Stimulated activated CD4-positive, alpha-beta T cell treated with anti-CD3 and anti-CD28 coated beads, Interleukin-4, amount 100 ng/mL, for 1 hour (primary cell): ENCODE results near the gene UGT1A5.
"Not testable (repeated sequence)": the region's sequence is repeated elsewhere in the genome, so short reads cannot be mapped to it uniquely, and the experiment has no call there.

Experiments
- DNase-seq: peaks from one replicate; pipeline ENCODE4 v3.0.0-alpha.2; 2020

The UGT1A5 gene

DNA sequence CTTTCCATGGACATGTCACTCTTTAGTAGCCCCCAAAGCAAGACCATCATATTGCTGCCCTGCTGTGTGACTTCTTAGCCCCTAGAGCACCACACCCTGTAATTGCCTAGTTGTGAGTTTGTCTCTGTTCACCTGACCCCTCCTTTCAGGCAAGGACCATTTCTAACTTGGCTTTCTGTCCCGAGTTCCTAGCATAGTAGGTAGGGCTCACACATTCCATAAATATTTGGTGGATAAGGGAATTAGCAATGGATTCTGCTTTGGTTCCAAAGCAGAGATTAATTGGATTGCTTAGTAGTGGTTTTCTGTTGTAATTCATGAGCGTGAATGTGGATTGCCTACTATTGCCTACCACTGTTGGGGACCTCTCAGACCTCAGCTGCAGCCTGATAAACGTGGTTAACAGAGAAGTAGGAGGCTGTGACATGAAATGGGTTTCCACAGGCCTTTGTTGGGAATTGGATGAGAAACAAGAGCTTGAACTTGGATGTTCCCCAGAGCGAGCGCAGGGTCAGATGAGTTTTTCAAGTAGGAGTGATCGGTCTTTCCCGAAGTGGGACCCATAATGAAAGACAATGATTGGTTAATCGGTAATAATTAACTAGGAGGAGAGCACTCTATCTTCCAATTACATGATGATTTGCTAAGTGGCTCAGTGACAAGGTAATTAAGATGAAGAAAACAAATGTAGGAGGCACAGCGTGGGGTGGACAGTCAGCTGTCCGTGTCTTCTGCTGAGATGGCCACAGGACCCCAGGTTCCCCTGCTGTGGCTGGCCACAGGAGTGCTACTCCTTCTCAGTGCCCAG lies 34.0 kb downstream of the UGT1A5 start:
- DNase-seq: no peak

DNA sequence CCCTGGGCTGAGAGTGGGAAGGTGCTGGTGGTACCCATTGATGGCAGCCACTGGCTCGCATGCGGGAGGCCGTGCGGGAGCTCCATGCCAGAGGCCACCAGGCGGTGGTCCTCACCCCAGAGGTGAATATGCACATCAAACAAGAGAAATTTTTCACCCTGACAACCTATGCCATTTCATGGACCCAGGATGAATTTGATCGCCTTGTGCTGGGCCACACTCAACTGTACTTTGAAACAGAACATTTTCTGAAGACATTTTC lies 34.5 kb downstream of the UGT1A5 start:
- no peak for DNase-seq

DNA sequence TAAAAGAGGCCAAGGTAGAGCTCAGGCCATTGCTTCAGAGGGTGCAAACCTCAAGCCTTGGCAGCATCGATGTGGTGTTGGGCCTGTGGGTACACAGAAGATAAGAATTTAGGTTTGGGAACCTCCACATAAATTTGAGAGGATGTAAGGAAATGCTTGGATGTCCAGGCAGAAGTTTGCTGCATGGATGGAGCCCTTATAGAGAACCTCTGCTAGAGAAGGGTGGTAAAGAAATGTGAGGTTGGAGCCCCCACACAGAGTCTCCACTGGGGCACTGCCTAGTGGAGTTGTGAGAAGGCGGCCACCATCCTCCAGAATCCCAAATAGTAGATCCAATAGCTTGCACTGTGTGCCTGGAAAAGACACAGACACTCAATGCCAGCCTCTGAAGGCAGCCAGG lies 38.0 kb downstream of the UGT1A5 start:
- DNase-seq: not testable (repeated sequence)

DNA sequence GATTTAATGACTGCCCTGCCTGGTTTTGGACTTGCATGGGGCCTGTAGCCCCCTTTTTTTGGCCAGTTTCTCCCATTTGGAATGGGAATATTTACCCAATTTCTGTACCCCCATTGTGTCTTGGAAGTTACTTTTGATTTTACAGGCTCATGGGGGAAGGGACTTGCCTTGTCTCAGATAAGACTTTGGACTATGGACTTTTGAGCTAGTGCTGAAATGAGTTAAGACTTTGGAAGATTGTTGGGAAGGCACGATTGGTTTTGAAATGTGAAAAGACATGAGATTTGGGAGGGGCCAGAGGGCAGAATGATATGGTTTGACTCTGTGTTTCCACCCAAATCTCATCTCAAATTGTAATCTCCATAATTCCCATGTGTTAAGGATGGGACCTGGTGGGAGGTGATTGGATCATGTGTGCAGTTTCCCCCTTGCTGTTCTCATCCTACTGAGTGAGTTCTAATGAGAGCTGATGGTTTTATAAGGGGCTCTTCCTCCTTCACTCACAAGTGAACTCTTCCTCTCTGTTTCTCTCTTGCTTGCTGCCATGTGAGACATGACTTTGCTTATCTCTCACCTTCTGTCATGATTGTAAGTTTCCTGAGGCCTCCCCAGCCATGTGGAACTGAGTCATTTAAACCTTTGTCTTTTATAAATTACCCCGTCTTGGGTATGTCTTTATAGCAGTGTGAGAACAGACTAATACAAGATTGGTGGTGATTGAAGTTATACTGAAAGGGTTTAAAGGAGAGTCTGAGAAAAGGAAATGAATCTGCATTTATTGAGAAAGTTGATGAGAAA lies 38.7 kb downstream of the UGT1A5 start:
- DNase-seq: not testable (repeated sequence)

DNA sequence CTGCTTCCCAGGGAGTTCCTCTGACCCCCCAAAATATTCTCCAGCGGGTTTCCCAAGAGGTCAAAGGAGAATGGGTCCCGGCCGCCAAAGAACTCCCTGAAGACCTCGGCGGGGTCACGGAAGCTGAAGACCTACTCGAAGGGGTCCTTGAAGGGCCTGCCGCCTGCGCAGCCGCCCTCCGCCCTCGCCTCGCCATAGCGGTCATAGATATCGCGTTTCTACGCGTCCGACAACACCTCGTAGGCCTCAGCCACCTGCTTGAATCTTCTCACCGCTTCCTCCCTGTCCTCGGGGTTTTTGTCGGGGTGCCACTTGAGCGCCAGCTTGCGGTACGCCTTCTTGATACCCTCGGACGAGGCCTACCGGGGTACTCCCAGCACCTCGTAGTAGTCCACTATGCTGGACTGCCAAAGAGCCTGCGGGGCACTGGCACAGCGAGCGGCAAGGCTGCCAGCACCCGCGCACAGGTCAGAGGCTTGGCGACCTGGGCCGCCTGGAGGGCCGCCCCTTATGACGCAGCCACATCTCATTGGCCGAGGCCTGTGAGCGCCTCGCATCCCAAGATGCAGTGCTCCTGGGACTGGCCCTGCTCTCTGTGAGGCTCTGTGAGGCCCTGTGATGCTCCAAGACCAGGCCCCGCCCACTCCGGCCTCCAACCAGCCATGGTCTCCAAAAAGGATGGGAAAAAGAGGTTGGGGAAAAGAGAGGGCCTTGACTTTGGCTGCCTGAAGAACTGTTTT lies 42.3 kb downstream of the UGT1A5 start:
- no peak for DNase-seq

DNA sequence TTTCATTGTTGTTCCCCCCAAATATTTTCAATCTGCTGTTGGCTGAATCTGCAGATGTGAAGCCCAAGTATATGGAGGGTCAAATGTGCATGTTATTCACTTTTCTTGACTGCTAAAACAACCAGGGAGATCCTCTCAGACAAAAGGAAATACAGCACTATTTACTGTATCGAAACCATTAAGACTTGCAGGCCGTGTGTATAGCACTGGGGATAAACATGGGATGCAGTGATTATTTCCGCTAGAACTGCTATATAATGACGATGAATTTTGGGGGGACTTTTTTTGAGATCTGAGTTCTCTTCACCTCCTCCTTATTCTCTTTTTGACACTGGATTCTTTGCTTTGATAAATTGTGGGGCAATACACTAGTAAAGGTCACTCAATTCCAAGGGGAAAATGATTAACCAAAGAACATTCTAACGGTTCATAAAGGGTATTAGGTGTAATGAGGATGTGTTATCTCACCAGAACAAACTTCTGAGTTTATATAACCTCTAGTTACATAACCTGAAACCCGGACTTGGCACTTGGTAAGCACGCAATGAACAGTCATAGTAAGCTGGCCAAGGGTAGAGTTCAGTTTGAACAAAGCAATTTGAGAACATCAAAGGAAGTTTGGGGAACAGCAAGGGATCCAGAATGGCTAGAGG lies 43.8 kb downstream of the UGT1A5 start:
- DNase-seq: no peak

DNA sequence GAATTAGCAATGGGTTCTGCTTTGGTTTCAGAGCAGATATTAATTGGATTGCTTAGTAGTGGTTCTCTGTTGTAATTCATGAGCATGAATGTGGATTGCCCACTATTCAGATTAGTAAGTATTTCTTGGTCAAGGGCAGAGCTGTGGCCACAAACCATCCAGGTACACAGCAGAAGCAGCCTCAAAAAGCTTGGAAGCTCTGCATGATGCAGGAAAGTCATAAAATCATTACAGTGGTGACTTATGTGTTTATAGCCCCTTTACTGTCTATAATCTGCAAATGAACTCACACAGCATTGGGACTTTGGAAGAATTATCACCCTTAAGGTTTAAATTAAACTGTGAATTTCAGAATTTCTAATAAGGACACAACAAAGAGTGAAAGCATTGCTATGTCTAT lies 45.4 kb downstream of the UGT1A5 start:
- no peak for DNase-seq

DNA sequence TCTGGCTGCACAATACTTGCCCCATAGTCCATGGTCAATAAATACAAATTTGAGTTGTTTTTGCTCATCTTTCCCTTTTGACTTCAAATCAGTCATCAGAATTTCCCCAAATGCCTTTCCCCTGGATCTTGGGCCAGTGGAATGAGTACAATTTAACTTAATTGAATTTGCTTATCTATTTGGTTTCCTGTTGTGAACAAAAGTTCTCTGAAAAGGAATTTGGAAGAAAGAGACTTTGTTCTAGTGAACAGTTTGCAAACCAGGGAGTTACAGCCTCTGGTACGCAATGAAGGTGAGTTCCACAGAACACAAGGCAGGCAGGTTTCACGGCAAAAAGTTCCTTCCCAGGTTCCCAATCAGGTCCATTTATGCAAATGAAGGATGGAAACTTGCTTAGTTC lies 46.1 kb downstream of the UGT1A5 start:
- no peak for DNase-seq

DNA sequence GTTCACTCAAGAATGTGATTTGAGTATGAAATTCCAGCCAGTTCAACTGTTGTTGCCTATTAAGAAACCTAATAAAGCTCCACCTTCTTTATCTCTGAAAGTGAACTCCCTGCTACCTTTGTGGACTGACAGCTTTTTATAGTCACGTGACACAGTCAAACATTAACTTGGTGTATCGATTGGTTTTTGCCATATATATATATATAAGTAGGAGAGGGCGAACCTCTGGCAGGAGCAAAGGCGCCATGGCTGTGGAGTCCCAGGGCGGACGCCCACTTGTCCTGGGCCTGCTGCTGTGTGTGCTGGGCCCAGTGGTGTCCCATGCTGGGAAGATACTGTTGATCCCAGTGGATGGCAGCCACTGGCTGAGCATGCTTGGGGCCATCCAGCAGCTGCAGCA lies 47.3 kb downstream of the UGT1A5 start, which contains the start of gene UGT1A1:
Gene UGT1A1 (plus strand): TSS at position 228 of the 400 bp plus-strand sequence. CDS start 18 bp downstream, at position 246.
- no peak for DNase-seq

DNA sequence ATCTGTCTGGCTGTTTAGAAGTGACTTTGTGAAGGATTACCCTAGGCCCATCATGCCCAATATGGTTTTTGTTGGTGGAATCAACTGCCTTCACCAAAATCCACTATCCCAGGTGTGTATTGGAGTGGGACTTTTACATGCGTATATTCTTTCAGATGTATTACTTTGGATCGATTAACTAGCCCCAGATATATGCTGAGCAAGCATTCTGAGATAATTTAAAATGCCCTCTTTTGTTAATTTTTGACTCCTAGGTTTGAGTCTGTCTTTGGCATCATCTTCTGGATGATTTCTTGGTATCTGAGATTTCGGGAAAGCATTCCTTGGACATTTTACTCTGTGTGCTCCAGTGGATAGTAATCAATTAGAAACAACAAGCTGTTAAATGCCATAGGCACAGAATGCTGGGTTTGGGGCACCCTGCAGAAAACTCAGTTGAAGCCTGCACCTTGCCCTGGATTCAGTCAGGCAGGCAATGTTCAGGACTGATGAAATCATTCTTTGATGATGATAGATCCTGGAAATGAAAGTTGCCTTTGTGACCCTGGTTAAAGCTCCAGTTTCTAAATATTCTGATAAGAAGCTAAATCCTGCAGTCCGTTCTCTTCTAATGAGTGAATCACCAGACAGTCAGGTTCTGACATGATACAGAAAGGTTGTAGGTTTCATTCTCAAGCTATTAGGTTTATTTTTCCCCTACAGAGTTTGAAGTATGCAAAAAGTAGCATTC lies 48.5 kb downstream of the UGT1A5 start:
- DNase-seq: no peak

DNA sequence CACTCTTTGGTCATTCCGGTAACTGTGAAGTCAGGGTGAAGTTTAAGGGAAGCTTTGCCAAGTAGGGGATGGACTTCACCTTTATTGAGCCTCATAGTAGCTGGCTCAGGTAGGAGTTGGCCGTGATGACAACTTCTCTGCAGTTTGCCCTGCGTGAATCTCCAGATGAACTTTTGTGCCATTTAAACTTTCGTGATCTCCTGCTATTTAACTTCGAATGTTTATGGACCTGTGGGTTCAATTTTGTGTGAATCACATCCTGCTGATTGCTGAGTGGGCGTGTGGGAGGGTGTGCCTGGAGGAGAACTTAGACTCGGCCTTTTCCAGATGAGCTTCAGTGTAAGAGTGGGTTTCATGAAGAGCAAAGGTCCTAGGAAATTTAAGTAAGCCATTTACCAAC lies 51.6 kb downstream of the UGT1A5 start:
- DNase-seq: no peak

DNA sequence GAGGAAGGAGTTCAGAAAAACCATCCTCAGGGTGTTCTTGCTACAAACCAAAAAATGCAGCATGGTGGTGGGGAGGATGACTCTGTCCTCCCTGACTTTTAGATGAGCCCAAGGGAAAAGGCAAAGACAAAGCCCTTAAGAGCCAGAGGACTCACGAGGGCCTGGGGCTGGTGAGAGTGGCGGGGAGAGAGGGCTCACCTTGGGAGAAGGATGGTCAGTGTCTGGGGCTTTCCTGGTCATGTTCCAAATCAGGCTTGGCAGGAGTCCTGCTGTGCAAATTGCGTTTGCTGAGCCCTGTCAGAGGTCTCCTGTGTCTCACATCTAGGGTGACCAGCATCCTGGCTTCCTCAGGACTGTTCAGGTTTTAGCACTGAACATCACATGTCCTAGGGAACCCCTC lies 52.1 kb downstream of the UGT1A5 start:
- DNase-seq: no peak

DNA sequence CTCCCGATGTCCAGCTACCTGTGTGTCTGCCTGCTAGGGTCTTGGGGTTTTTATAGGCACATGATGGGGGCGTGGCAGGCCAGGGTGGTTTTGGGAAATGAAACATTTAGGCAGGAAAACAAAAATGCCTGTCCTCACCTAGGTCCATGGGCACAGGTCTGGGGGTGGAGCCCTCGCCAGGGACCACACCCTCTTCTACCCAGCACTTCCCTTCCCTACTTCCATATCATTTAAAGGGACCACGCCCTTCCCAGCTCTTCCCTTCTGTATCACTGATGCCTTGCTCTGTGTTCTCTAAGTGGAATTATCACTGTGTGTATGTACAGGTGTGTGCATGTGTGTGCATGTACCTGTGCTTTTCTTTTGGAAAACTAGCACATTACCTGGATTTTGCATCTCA lies 53.7 kb downstream of the UGT1A5 start:
- no peak for DNase-seq

DNA sequence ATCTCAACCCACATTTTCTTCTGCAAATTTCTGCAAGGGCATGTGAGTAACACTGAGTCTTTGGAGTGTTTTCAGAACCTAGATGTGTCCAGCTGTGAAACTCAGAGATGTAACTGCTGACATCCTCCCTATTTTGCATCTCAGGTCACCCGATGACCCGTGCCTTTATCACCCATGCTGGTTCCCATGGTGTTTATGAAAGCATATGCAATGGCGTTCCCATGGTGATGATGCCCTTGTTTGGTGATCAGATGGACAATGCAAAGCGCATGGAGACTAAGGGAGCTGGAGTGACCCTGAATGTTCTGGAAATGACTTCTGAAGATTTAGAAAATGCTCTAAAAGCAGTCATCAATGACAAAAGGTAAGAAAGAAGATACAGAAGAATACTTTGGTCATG lies 55.4 kb downstream of the UGT1A5 start:
- no peak for DNase-seq

DNA sequence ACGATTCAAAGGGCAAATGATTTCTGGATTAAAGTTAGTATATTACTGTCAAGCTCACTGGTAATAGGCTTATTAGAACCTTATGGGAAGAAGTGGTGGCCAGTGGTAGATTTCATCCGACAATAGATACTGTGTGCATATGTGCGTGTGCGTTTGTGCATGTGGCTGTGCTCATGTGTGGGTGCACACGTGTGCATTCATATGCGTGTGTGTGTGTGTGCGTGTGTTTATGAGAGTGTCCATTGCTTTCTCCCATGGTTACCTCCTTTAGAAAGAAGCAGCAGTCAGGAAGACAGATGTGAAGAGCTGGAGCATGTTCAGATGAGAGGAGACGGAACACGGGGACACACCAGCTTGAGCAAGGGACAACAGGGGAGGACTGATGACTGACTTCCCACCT lies 56.6 kb downstream of the UGT1A5 start:
- DNase-seq: no peak

DNA sequence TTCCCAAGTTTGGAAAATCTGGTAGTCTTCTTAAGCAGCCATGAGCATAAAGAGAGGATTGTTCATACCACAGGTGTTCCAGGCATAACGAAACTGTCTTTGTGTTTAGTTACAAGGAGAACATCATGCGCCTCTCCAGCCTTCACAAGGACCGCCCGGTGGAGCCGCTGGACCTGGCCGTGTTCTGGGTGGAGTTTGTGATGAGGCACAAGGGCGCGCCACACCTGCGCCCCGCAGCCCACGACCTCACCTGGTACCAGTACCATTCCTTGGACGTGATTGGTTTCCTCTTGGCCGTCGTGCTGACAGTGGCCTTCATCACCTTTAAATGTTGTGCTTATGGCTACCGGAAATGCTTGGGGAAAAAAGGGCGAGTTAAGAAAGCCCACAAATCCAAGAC lies 59.4 kb downstream of the UGT1A5 start:
- no peak for DNase-seq

DNA sequence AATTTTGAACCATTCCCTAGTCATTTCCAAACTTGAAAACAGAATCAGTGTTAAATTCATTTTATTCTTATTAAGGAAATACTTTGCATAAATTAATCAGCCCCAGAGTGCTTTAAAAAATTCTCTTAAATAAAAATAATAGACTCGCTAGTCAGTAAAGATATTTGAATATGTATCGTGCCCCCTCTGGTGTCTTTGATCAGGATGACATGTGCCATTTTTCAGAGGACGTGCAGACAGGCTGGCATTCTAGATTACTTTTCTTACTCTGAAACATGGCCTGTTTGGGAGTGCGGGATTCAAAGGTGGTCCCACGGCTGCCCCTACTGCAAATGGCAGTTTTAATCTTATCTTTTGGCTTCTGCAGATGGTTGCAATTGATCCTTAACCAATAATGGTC lies 59.9 kb downstream of the UGT1A5 start:
- no peak for DNase-seq

DNA sequence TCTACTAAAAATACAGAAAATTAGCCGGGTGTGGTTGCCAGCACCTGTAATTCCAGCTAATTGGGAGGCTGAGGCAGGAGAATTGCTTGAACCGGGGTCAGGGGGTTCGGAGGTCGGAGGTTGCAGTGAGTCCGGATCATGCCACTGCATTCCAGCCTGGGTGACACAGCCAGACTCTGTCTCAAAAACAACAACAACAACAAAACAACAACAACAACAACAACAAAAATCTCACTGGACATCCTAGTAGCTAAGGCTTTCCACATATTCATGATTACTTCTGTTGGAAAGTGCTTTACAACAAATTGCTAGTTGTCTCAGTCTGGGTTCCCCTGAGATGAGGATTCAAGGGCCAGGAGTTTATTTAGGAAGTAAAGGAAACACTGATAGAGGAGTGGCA lies 61.1 kb downstream of the UGT1A5 start:
- no peak for DNase-seq

DNA sequence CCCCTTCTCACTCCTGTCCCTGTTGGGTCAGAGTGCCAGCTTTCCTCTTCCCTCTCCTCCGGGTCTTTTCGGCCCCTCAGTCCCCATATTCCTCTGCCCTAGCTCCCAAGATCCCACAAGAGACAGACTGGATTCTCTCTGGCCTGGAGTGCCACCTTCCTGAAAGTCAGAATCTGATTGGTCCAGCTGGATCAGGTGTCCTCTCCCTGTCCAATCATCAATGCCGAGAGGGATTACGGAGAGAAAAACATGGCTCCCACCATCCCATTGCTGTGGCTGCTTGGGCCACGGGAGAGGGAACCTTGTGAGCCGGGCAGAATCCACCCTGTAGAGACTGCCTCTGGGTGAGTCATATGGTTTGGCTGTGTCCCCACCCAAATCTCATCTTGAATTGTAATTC lies 62.7 kb downstream of the UGT1A5 start:
- DNase-seq: no peak

DNA sequence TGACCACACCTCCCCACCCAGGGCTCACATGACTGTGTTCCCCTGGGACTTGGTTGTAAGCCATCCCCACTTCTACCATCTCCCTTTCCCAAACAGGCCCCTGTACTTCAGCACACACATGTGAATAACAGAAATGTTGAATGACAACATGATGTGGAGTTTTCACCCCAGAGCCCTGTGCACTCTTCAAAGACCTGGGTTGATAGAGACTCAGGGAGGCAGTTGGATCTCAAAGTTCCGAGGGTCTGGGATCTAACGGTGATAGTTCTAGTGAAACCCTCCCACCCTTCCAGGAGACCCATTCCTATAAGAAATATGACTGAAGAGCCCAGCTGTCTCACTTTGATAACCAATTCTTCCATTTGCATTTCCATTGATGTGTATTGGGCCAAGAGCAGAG lies 65.3 kb downstream of the UGT1A5 start, which contains the start of gene MROH2A:
Gene MROH2A (plus strand): TSS at position 301 of the 400 bp plus-strand sequence. CDS start 1,029 bp downstream, outside the sequence.
- DNase-seq: no peak

DNA sequence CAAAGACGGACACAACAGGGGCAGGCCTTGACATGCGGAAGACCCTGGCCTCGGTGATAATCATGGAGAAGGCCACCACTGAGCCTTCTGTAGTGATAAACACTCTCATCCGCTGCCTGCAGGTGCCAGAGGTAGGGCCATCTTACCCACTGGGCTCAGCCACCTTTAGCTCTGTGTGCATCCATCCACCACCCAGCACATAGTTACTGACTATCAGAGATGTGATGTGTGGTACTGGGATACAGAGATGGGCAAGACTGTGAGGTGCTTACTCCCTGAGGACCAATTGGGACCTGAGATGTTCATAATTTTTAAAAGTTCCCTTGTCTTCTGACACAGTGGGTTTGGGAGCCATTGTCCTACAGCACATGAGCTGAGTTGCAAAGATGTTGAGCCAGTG lies 67.0 kb downstream of the UGT1A5 start:
- DNase-seq: no peak

DNA sequence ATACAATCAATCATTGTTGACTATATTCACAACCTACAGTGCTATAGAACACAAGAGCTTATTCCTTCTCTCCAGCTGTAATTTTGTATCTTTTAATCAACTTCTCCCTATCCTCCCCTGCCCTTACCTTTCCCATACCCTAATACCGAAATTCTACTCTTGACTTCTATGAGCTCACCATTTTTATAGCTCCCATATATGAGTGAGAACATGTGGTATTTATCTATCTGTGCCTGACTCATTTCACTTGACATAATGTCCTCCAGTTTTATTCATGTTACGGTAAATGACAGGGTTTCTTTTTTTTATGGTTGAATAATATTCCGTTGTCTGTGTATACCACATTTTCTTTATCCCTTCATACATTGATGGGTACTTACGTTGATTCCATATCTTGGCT lies 68.1 kb downstream of the UGT1A5 start:
- DNase-seq: no peak

DNA sequence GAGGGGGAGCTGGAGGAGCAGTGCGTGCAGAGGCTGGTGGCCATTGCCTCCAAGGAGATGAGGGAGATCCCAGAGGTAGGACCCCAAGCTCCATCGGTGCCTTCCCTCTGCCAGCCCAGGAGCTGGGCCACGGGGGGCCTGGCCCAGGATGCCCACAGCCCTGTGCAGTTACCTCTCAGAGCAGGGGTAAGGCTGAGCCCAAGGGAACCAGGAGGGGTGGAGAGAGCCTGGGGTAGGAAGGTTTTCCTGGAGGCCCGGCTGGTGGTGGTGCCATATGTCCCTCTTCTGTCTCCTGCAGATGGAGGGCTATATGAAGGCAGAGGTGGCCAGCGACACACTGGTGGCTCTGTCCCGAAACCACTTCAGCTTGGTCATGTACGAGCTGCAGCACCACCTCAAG lies 76.8 kb downstream of the UGT1A5 start:
- no peak for DNase-seq
